DND-41 (cell line): ENCODE data around the gene MRPL17.
"Not testable (repeated sequence)": the region's sequence is repeated elsewhere in the genome, so short reads cannot be mapped to it uniquely, and the experiment has no call there.

Experiments used
- ATAC-seq: fragments of 200-7000 bp; cut with Tn5 transposase; 3 replicates; pipeline ENCODE4 v1.9.1; 2021; ENCODE audit warnings: low read depth; ENCODE audit not compliant: insufficient read depth
- DNase-seq: peaks from one replicate; pipeline ENCODE4 v3.0.0-alpha.2; 2020
- H2AFZ ChIP-seq: 2 replicates; pipeline ENCODE4 v1.6.0; 2012; ENCODE audit warnings: low read depth, low read length
- H3K27ac ChIP-seq: 2 replicates; pipeline ENCODE4 v1.5.1; 2012; ENCODE audit warnings: low read length, inconsistent platforms
- H3K27me3 ChIP-seq: fragments of 200-600 bp; sonication (generic); 2 replicates; pipeline ENCODE4 v1.6.0; 2012; ENCODE audit warnings: low read length, mild to moderate bottlenecking, inconsistent platforms; ENCODE audit not compliant: insufficient read depth, poor library complexity
- H3K36me3 ChIP-seq: 2 replicates; pipeline ENCODE4 v1.5.1; 2012; ENCODE audit warnings: low read length, inconsistent platforms; ENCODE audit not compliant: insufficient read depth
- H3K4me1 ChIP-seq: 2 replicates; pipeline ENCODE4 v1.5.1; 2012; ENCODE audit warnings: mild to moderate bottlenecking, low read length; ENCODE audit not compliant: insufficient read depth
- H3K4me2 ChIP-seq: 2 replicates; pipeline ENCODE4 v1.6.0; 2012; ENCODE audit warnings: mild to moderate bottlenecking, moderate library complexity, low read length, inconsistent platforms; ENCODE audit not compliant: insufficient read depth
- H3K4me3 ChIP-seq, 2 experiments: fragments of 200-600 bp in 1 of 2; shearing (Covaris generic) in 1 of 2; 2 replicates each; pipeline ENCODE4 v1.5.1; 2012 to 2016; ENCODE audit warnings: inconsistent platforms in 2 of 2, low read length in 2 of 2, mild to moderate bottlenecking in 2 of 2, low read depth in 1 of 2, moderate library complexity in 1 of 2
- H3K79me2 ChIP-seq: 2 replicates; pipeline ENCODE4 v1.6.0; 2012; ENCODE audit warnings: low read length, inconsistent platforms; ENCODE audit not compliant: insufficient read depth
- H3K9ac ChIP-seq: 2 replicates; pipeline ENCODE4 v1.6.0; 2012; ENCODE audit warnings: low read depth, mild to moderate bottlenecking, inconsistent platforms, low read length, moderate library complexity
- H3K9me3 ChIP-seq: 2 replicates; pipeline ENCODE4 v1.5.1; 2012; ENCODE audit warnings: low read length, moderate library complexity, mild to moderate bottlenecking, inconsistent platforms; ENCODE audit not compliant: insufficient read depth, severe bottlenecking
- H4K20me1 ChIP-seq: 2 replicates; pipeline ENCODE4 v1.6.0; 2012; ENCODE audit warnings: low read length; ENCODE audit not compliant: insufficient read depth
- CTCF ChIP-seq: IDR thresholded peaks from 2 replicates; pipeline ENCODE4 v1.5.1; 2012; ENCODE audit warnings: borderline replicate concordance, low read length, moderate library complexity, mild to moderate bottlenecking; ENCODE audit not compliant: poor library complexity, severe bottlenecking; ENCODE audit errors: extremely low read depth
- EZH2 ChIP-seq: IDR thresholded peaks from 3 replicates; pipeline ENCODE4 v1.6.1; 2012; ENCODE audit warnings: borderline replicate concordance, low read depth, mild to moderate bottlenecking, moderate library complexity, low read length, inconsistent platforms; ENCODE audit not compliant: severe bottlenecking

Gene MRPL17

GRCh38 chr11:6686006-6686405 lies 2.9 kb upstream of the MRPL17 start:
- ATAC-seq, result no peak
- TF ChIP-seq EZH2 (no peak), CTCF (no peak)
- H3K36me3 ChIP-seq, result peaks cover 21% of the 10 kb centered on the region

GRCh38 chr11:6684068-6684467 lies 928 bp upstream of the MRPL17 start:
- Histone ChIP-seq H3K4me2 (peak overlapping the region; percentile 71), H4K20me1 (peaks cover 18% of the 10 kb centered on the region; the same call in 1 of the 2 replicates), H3K4me1 (peaks cover 24% of the 10 kb centered on the region), H3K9ac (peak overlapping the region; percentile 85), H2AFZ (peak overlapping the region; percentile 88), H3K4me3 (peak overlapping the region; percentile 46 to 69; a peak in 3 of 4 replicates), H3K36me3 (peaks cover 30% of the 10 kb centered on the region), H3K79me2 (peaks cover 31% of the 10 kb centered on the region), H3K27ac (peak overlapping the region; percentile 84)
- not testable (repeated sequence) for H3K27me3 ChIP-seq, DNase-seq, ATAC-seq, H3K9me3 ChIP-seq

More at GRCh38 chr11:6686006-6686405, 2.9 kb upstream of the MRPL17 start:
- Histone ChIP-seq H3K4me2 (no peak overlapping the region), H4K20me1 (peaks cover 11% of the 10 kb centered on the region; the same call in 1 of the 2 replicates), H3K79me2 (peaks cover 25% of the 10 kb centered on the region), H2AFZ (no peak overlapping the region), H3K9me3 (no peaks in the 10 kb centered on the region), H3K27ac (no peak overlapping the region), H3K27me3 (no peaks in the 10 kb centered on the region), H3K9ac (no peak overlapping the region), H3K4me3 (no peak overlapping the region), H3K4me1 (peaks cover 19% of the 10 kb centered on the region)
- DNase-seq, result no peak

- peak overlapping the region; percentile 85 for H3K9ac ChIP-seq
- TF ChIP-seq CTCF (no peak), EZH2 (no peak)
- H3K4me2 ChIP-seq, result peak overlapping the region; percentile 79
- ATAC-seq (peak; percentile 11), DNase-seq (peak; percentile 29)
- peak overlapping the region; percentile 76 for H2AFZ ChIP-seq
- peak overlapping the region; percentile 69 to 82 for H3K4me3 ChIP-seq
- H3K79me2 ChIP-seq, result peaks cover 31% of the 10 kb centered on the region
- no peaks in the 10 kb centered on the region for H3K27me3 ChIP-seq
- peaks cover 24% of the 10 kb centered on the region for H3K4me1 ChIP-seq
- peak overlapping the region; percentile 87 for H3K27ac ChIP-seq
- H4K20me1 ChIP-seq, result peaks cover 18% of the 10 kb centered on the region; the same call in 1 of the 2 replicates
- H3K9me3 ChIP-seq, result no peaks in the 10 kb centered on the region
- peaks cover 30% of the 10 kb centered on the region for H3K36me3 ChIP-seq
These were observed 577 bp downstream of the MRPL17 start for GRCh38 chr11:6682591-6682935.

- no peaks in the 10 kb centered on the region for H3K9me3 ChIP-seq
- ATAC-seq (peak; percentile 44), DNase-seq (peak; percentile 64)
- H3K4me3 ChIP-seq, result peak overlapping the region; percentile 69 to 82
- H3K36me3 ChIP-seq, result peaks cover 30% of the 10 kb centered on the region
- TF ChIP-seq CTCF (no peak), EZH2 (no peak)
- H3K4me1 ChIP-seq, result peaks cover 24% of the 10 kb centered on the region
- H3K27me3 ChIP-seq, result no peaks in the 10 kb centered on the region
- H4K20me1 ChIP-seq, result peaks cover 18% of the 10 kb centered on the region; the same call in 1 of the 2 replicates
- H3K4me2 ChIP-seq, result peak overlapping the region; percentile 79
- peak overlapping the region; percentile 87 for H3K27ac ChIP-seq
- H3K9ac ChIP-seq, result peak overlapping the region; percentile 85
- H3K79me2 ChIP-seq, result peaks cover 31% of the 10 kb centered on the region
- H2AFZ ChIP-seq, result no peak overlapping the region
These were observed 1.2 kb downstream of the MRPL17 start for GRCh38 chr11:6681949-6682348.
